Limb (tissue), 2 donors: ENCODE measurements around the gene ATG4C.
"Not testable (repeated sequence)": the region's sequence is repeated elsewhere in the genome, so short reads cannot be mapped to it uniquely, and the experiment has no call there.

Experiments used
- DNase-seq, 2 donors: peaks; one replicate each; pipeline ENCODE4 v3.0.0-alpha.2; 2016; ENCODE audit errors: extremely low spot score in 2 of 2

The ATG4C gene

GRCh38 chr1:62774006-62774405, 9.9 kb upstream of the ATG4C start:
- DNase-seq = no peak

- DNase-seq = no peak
These were observed 8.8 kb upstream of the ATG4C start for GRCh38 chr1:62774971-62775595.

GRCh38 chr1:62778208-62778607, 5.7 kb upstream of the ATG4C start:
- DNase-seq = no peak

- DNase-seq = no peak
These were observed 1.9 kb upstream of the ATG4C start for GRCh38 chr1:62781841-62782543.

- DNase-seq = not testable (repeated sequence)
These were observed 1.3 kb upstream of the ATG4C start for GRCh38 chr1:62782544-62783212.

GRCh38 chr1:62784509-62785365, 805 bp downstream of the ATG4C start:
- no peak for DNase-seq

GRCh38 chr1:62790716-62791115, 6.8 kb downstream of the ATG4C start:
- no peak for DNase-seq

GRCh38 chr1:62794053-62794452, 10.1 kb downstream of the ATG4C start:
- DNase-seq = no peak

GRCh38 chr1:62796221-62796620, 12.3 kb downstream of the ATG4C start:
- no peak for DNase-seq

- DNase-seq = no peak
These were observed 15.8 kb downstream of the ATG4C start for GRCh38 chr1:62799688-62800087.

- DNase-seq = no peak
These were observed 16.3 kb downstream of the ATG4C start for GRCh38 chr1:62800281-62800680.

GRCh38 chr1:62800825-62801306, 16.9 kb downstream of the ATG4C start:
- no peak for DNase-seq

- DNase-seq = no peak
These were observed 25.9 kb downstream of the ATG4C start for GRCh38 chr1:62809788-62810187.

- no peak for DNase-seq
These were observed 26.7 kb downstream of the ATG4C start for GRCh38 chr1:62810420-62811274.

- DNase-seq = no peak
These were observed 39.6 kb downstream of the ATG4C start for GRCh38 chr1:62823556-62823955.

- DNase-seq = no peak
These were observed 43.0 kb downstream of the ATG4C start for GRCh38 chr1:62826901-62827300.

- not testable (repeated sequence) for DNase-seq
These were observed 43.9 kb downstream of the ATG4C start for GRCh38 chr1:62827786-62828185.

- DNase-seq = no peak
These were observed 48.3 kb downstream of the ATG4C start for GRCh38 chr1:62832276-62832675.

- no peak for DNase-seq
These were observed 49.6 kb downstream of the ATG4C start for GRCh38 chr1:62833529-62833928.

GRCh38 chr1:62834400-62834961, 50.5 kb downstream of the ATG4C start:
- no peak for DNase-seq
